Medulla oblongata (tissue), 1 donor: ENCODE data around the gene GUK1.
"Not testable (repeated sequence)": the region's sequence is repeated elsewhere in the genome, so short reads cannot be mapped to it uniquely, and the experiment has no call there.

Experiments
- DNase-seq: peaks from one replicate; pipeline ENCODE4 v3.0.0-alpha.2; 2015; ENCODE audit errors: extremely low spot score

The GUK1 gene

GRCh38 chr1:228104526-228105269 is 35.4 kb upstream of the GUK1 start:
- no peak for DNase-seq

GRCh38 chr1:228105270-228105995 is 34.6 kb upstream of the GUK1 start:
- DNase-seq, result no peak

- DNase-seq, result no peak
These were observed 33.9 kb upstream of the GUK1 start for GRCh38 chr1:228105996-228106799.

GRCh38 chr1:228106800-228107054 is 33.4 kb upstream of the GUK1 start:
- no peak for DNase-seq

GRCh38 chr1:228107636-228108035 is 32.4 kb upstream of the GUK1 start:
- DNase-seq, result no peak

- DNase-seq, result no peak
These were observed 31.9 kb upstream of the GUK1 start for GRCh38 chr1:228108055-228108690.

- no peak for DNase-seq
These were observed 31.4 kb upstream of the GUK1 start for GRCh38 chr1:228108742-228109072.

GRCh38 chr1:228109073-228109961 is 30.8 kb upstream of the GUK1 start, which contains the start of gene MRPL55:
MRPL55 (minus strand) TSS chr1:228109299; CDS start chr1:228108260, 1,039 bp downstream.
- peak; percentile 99 for DNase-seq

- no peak for DNase-seq
These were observed 30.1 kb upstream of the GUK1 start for GRCh38 chr1:228109962-228110488.

- DNase-seq, result no peak
These were observed 29.5 kb upstream of the GUK1 start for GRCh38 chr1:228110556-228110955.

- DNase-seq, result not testable (repeated sequence)
These were observed 28.8 kb upstream of the GUK1 start for GRCh38 chr1:228111315-228111714.

- no peak for DNase-seq
These were observed 27.9 kb upstream of the GUK1 start for GRCh38 chr1:228112167-228112566.

GRCh38 chr1:228112617-228113016 is 27.5 kb upstream of the GUK1 start:
- no peak for DNase-seq

GRCh38 chr1:228114827-228115226 is 25.3 kb upstream of the GUK1 start:
- DNase-seq, result no peak

GRCh38 chr1:228117335-228117734 is 22.7 kb upstream of the GUK1 start:
- no peak for DNase-seq

- no peak for DNase-seq
These were observed 22.0 kb upstream of the GUK1 start for GRCh38 chr1:228118040-228118439.

- no peak for DNase-seq
These were observed 19.7 kb upstream of the GUK1 start for GRCh38 chr1:228120351-228120750.

- DNase-seq, result no peak
These were observed 19.1 kb upstream of the GUK1 start for GRCh38 chr1:228120857-228121489.

GRCh38 chr1:228122921-228123441 is 17.1 kb upstream of the GUK1 start:
- no peak for DNase-seq

GRCh38 chr1:228123505-228123904 is 16.6 kb upstream of the GUK1 start:
- no peak for DNase-seq
